Chondrocyte (in vitro differentiated cells): ENCODE results near the gene DEDD. TPM values are rescaled to one million over a fixed set of nuclear protein-coding genes. Genes with fewer than 3 reads are reported as not detected.

Experiments
- DNase-seq: peaks from one replicate; pipeline ENCODE4 v3.0.0; 2021; ENCODE audit warnings: mixed read lengths, low spot score
- H3K27ac Mint-ChIP-seq: one replicate; pipeline ENCODE4 v1.8.0; 2021; ENCODE audit warnings: mild to moderate bottlenecking, moderate library complexity, mixed read lengths; ENCODE audit not compliant: unreplicated experiment
- H3K27me3 Mint-ChIP-seq: 2 replicates; pipeline ENCODE4 v1.8.0; 2021; ENCODE audit warnings: low read depth, mixed read lengths
- H3K36me3 Mint-ChIP-seq: 2 replicates; pipeline ENCODE4 v1.8.0; 2021; ENCODE audit warnings: low read depth, mixed read lengths
- H3K4me1 Mint-ChIP-seq: 2 replicates; pipeline ENCODE4 v1.8.0; 2021; ENCODE audit warnings: low read depth, mild to moderate bottlenecking, mixed read lengths
- H3K4me3 Mint-ChIP-seq: one replicate; pipeline ENCODE4 v1.8.0; 2021; ENCODE audit warnings: mild to moderate bottlenecking, moderate library complexity, mixed read lengths; ENCODE audit not compliant: unreplicated experiment
- H3K9me3 Mint-ChIP-seq: 2 replicates; pipeline ENCODE4 v1.8.0; 2021; ENCODE audit warnings: low read depth, mixed read lengths
- total RNA-seq: library from RNA; stranded (reverse); gene quantifications from 3 replicates; pipeline ENCODE4 v1.2.1, GENCODE V29; 2021
- TF ChIP-seq, protein P1 (sequence below): fragments of 200-600 bp; sonication (generic); IDR thresholded peaks from 2 replicates; pipeline ENCODE4 v1.5.0; 2021; ENCODE audit warnings: antibody characterized with exemption, mild to moderate bottlenecking, moderate library complexity

Gene DEDD
- total RNA-seq, 1 donor from 2014 or later: 36.7 TPM

DNA sequence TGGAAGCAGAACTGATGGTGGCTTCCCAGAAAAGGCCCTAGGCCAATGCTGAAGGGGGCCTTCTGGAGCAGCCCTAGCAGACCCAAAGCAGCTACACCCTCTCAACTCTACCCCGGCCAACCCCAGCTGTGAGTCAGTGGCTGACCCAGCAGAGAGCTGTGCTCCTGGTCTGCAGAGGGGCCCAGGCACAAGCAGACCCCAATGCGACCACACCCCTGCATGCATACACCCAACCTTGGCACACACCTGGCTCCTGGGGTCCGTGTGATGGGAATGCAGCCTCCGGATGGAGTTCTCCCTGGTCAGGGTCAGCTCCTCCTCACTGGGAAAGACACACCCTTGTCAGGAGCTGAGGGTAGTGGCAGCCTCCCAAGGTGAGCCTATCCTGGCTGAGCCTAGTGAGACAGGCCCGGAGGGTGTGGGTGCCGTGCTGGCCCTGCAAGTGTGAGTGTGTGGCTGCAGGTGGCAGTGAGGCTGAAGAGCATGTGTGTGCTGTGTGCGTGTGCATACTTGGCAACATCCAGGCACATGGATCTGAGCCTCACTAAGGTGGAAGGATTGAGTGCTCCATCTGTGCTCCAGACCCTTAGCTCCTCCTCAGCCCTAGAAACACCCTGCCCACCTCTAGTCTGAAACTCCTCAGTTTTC lies 58.9 kb downstream of the DEDD start:
- DNase-seq: no peak
- Mint-ChIP-seq H3K27me3 (no peaks in the 10 kb centered on the region), H3K4me1 (no peaks in the 10 kb centered on the region), H3K36me3 (no peaks in the 10 kb centered on the region), H3K27ac (no peak overlapping the region), H3K9me3 (no peaks in the 10 kb centered on the region), H3K4me3 (no peak overlapping the region)
- TF ChIP-seq, protein P1, sequence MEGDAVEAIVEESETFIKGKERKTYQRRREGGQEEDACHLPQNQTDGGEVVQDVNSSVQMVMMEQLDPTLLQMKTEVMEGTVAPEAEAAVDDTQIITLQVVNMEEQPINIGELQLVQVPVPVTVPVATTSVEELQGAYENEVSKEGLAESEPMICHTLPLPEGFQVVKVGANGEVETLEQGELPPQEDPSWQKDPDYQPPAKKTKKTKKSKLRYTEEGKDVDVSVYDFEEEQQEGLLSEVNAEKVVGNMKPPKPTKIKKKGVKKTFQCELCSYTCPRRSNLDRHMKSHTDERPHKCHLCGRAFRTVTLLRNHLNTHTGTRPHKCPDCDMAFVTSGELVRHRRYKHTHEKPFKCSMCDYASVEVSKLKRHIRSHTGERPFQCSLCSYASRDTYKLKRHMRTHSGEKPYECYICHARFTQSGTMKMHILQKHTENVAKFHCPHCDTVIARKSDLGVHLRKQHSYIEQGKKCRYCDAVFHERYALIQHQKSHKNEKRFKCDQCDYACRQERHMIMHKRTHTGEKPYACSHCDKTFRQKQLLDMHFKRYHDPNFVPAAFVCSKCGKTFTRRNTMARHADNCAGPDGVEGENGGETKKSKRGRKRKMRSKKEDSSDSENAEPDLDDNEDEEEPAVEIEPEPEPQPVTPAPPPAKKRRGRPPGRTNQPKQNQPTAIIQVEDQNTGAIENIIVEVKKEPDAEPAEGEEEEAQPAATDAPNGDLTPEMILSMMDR: no peak

DNA sequence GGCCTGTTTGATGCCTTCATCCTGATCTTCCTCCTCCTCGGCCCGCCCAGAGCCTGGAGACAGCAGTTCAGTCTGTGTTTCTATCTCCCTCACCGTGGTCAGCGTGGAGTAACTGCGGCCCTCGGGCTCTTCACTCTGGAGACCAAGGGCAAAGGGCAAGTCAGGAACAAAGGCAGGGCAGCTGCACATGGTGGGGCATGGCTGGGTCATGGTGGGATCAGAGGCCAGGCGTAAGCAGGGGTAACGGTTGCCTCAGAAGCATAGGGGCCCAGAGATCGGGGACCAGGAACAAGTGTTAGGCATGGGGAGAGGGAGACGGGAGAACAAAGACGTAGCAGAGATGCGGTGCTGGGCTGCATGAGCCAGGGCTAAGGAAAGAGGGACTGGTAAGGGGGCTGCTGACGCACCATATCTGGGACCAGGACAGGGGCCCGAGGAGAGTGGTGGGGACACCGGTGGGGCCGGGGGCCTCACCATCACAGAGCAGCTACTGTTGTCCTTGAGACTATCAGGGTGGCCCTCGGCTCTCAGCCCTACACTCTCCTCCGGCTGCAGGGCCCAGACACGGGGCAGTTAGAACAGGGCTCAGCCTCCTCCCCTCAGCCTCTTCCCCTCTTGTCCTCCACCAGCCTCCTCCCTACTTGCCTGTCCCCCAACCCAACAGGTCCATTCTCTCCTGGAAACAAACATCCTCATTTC lies 59.6 kb downstream of the DEDD start:
- Mint-ChIP-seq H3K27ac (no peak overlapping the region), H3K4me1 (no peaks in the 10 kb centered on the region), H3K9me3 (no peaks in the 10 kb centered on the region), H3K27me3 (no peaks in the 10 kb centered on the region), H3K36me3 (no peaks in the 10 kb centered on the region), H3K4me3 (no peak overlapping the region)
- DNase-seq: no peak
- TF ChIP-seq, protein P1: no peak

DNA sequence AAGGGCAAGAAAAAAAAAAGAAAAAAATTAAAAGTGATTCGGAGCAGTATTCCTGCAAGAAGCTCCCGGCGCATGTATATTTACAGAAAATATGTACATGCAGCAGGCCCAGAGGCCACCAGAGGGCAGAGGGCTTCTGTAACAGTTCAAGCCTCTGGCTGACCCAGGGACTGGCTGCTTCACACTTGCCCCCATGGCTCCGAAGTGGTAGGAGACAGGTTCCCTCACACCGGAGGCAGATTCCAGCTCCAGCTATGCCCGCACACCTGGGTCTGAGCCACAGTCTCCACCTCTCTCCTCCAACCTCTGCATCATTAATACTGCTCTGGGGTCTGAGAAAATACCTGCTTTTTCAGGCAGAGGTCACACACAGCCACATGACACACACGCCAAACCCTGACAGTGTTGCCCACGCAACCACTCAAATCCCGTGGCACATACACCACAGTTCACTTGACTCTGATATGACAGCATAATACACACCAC lies 60.5 kb downstream of the DEDD start:
- Mint-ChIP-seq H3K27me3 (peaks cover 1% of the 10 kb centered on the region), H3K27ac (no peak overlapping the region), H3K36me3 (no peaks in the 10 kb centered on the region), H3K4me1 (no peaks in the 10 kb centered on the region), H3K4me3 (no peak overlapping the region), H3K9me3 (no peaks in the 10 kb centered on the region)
- DNase-seq: no peak
- TF ChIP-seq, protein P1: peak; percentile 65

Other genes with a start within 250 kb of the DEDD start
- not detected in 3 replicates for gene ITLN1, start 247.5 kb downstream of the DEDD start, total RNA-seq
- gene ITLN2, start 177.9 kb downstream of the DEDD start, total RNA-seq: not detected in 3 replicates
- gene F11R, start 111.5 kb downstream of the DEDD start, total RNA-seq: 0.54 to 0.90 TPM (median 0.68 TPM) in 3 replicates
- gene TSTD1, start 93.7 kb downstream of the DEDD start, total RNA-seq: 0.70 TPM in 1 of 3 replicates, not detected in the others
- gene USF1, start 86.7 kb downstream of the DEDD start, total RNA-seq: 34.3 to 44.6 TPM (median 35.3 TPM) in 3 replicates
- gene ARHGAP30, start 62.8 kb downstream of the DEDD start, total RNA-seq: not detected in 3 replicates
- gene NECTIN4, start 43.1 kb downstream of the DEDD start, total RNA-seq: 0.12 to 0.26 TPM (median 0.12 TPM) in 3 replicates
- gene KLHDC9, start 34.3 kb downstream of the DEDD start, total RNA-seq: 1.1 to 4.4 TPM (median 1.6 TPM) in 3 replicates
- 53.7 to 58.7 TPM (median 57.9 TPM) in 3 replicates for gene PFDN2, start 14.6 kb downstream of the DEDD start, total RNA-seq
- gene NIT1, start 14.6 kb downstream of the DEDD start, total RNA-seq: 25.3 to 33.1 TPM (median 27.6 TPM) in 3 replicates
- gene UFC1, start 21.3 kb upstream of the DEDD start, total RNA-seq: 84.2 to 95.6 TPM (median 89.4 TPM) in 3 replicates
- 15.7 to 24.8 TPM (median 16.0 TPM) in 3 replicates for gene USP21, start 26.8 kb upstream of the DEDD start, total RNA-seq
- gene PPOX, start 33.8 kb upstream of the DEDD start, total RNA-seq: 21.6 to 38.8 TPM (median 25.6 TPM) in 3 replicates
- 22.4 to 23.7 TPM (median 23.0 TPM) in 3 replicates for gene B4GALT3, start 44.8 kb upstream of the DEDD start, total RNA-seq
- 1.5 to 2.8 TPM (median 2.2 TPM) in 3 replicates for gene ADAMTS4, start 66.4 kb upstream of the DEDD start, total RNA-seq
- gene NDUFS2, start 69.7 kb upstream of the DEDD start, total RNA-seq: 50.6 to 59.2 TPM (median 55.2 TPM) in 3 replicates
- not detected in 3 replicates for gene FCER1G, start 82.6 kb upstream of the DEDD start, total RNA-seq
- not detected in 3 replicates for gene APOA2, start 91.0 kb upstream of the DEDD start, total RNA-seq
- gene TOMM40L, start 93.4 kb upstream of the DEDD start, total RNA-seq: 9.4 to 15.8 TPM (median 10.0 TPM) in 3 replicates
- not detected in 3 replicates for gene NR1I3, start 105.5 kb upstream of the DEDD start, total RNA-seq
- 0.23 to 0.35 TPM in 2 of 3 replicates, not detected in the other for gene PCP4L1, start 126.1 kb upstream of the DEDD start, total RNA-seq
- 0.31 to 0.45 TPM (median 0.41 TPM) in 3 replicates for gene MPZ, start 177.3 kb upstream of the DEDD start, total RNA-seq
- 128 to 144 TPM (median 131 TPM) in 3 replicates for gene SDHC, start 181.7 kb upstream of the DEDD start, total RNA-seq
- gene CFAP126, start 235.2 kb upstream of the DEDD start, total RNA-seq: not detected in 3 replicates